ENCODE results near the gene SLC25A17.
"Not testable (repeated sequence)": the region's sequence is repeated elsewhere in the genome, so short reads cannot be mapped to it uniquely, and the experiment has no call there.

SLC25A17 gene

GRCh38 chr22:40758851-40759250 lies 60.3 kb downstream of the SLC25A17 start:
- H3K9me3 Mint-ChIP-seq; intact Hi-C loops (cut with micrococcal nuclease); H3K27me3 Mint-ChIP-seq; H3K4me1 Mint-ChIP-seq (ENCODE audit: low read depth); H3K4me3 Mint-ChIP-seq; H3K27ac Mint-ChIP-seq; H3K36me3 Mint-ChIP-seq (ENCODE audit: low read depth): not testable (repeated sequence)

DNA sequence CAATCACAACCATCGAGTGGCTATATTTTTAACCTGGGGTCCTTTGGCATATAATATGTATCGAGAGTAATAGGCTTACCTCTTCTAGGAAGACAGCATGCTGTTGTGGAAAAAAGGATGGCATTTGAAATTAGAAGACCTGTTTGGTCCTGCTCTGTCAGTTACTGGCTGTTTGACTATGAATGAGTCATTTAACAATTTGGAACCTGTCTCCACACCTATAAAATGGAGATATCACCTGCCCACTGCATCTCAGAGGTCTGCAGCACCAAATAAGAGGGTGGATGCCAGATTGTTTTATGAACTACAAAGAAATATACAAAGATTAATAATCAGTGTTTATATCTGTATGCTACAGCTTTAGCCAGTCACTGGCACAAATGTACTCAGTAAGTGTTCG lies 60.8 kb downstream of the SLC25A17 start:
- intact Hi-C loops (cut with micrococcal nuclease): no loop called here
- Mint-ChIP-seq H3K27me3 (no peaks in the 10 kb centered on the region), H3K27ac (no peak overlapping the region), H3K4me3 (no peak overlapping the region), H3K4me1 (ENCODE audit: low read depth) (no peaks in the 10 kb centered on the region), H3K36me3 (ENCODE audit: low read depth) (no peaks in the 10 kb centered on the region), H3K9me3 (no peaks in the 10 kb centered on the region)

GRCh38 chr22:40757071-40757470 lies 62.1 kb downstream of the SLC25A17 start:
- H3K27ac Mint-ChIP-seq: no peak overlapping the region
- H3K4me1 Mint-ChIP-seq (ENCODE audit: low read depth): no peaks in the 10 kb centered on the region
- H3K36me3 Mint-ChIP-seq (ENCODE audit: low read depth): no peaks in the 10 kb centered on the region
- H3K27me3 Mint-ChIP-seq: no peaks in the 10 kb centered on the region
- intact Hi-C loops (cut with micrococcal nuclease): no loop called here
- no peaks in the 10 kb centered on the region for H3K9me3 Mint-ChIP-seq
- H3K4me3 Mint-ChIP-seq: no peak overlapping the region

DNA sequence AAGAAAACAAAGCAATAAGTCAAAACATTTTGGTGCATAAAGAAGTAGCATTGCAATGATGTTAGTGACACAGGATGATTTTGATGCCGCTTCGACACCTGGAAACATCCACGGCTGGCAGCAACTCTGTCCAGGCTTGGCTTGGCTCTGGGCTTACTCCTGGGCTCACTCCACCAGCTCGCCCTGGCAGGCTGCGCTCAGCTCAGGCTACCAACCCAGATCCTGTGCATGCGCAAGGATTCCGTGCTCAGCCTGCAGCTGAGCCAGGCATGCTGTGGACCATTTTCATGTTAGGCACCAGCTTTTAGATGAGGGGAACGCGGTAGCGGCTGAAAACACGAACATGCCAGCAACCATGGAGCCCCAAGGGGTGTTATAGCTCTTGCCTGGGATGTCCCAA lies 66.0 kb downstream of the SLC25A17 start:
- H3K4me1 Mint-ChIP-seq (ENCODE audit: low read depth): no peaks in the 10 kb centered on the region
- H3K9me3 Mint-ChIP-seq: no peaks in the 10 kb centered on the region
- intact Hi-C loops (cut with micrococcal nuclease): no loop called here
- peaks cover 1% of the 10 kb centered on the region for H3K27me3 Mint-ChIP-seq
- H3K27ac Mint-ChIP-seq: no peak overlapping the region
- H3K36me3 Mint-ChIP-seq (ENCODE audit: low read depth): no peaks in the 10 kb centered on the region
- no peak overlapping the region for H3K4me3 Mint-ChIP-seq

DNA sequence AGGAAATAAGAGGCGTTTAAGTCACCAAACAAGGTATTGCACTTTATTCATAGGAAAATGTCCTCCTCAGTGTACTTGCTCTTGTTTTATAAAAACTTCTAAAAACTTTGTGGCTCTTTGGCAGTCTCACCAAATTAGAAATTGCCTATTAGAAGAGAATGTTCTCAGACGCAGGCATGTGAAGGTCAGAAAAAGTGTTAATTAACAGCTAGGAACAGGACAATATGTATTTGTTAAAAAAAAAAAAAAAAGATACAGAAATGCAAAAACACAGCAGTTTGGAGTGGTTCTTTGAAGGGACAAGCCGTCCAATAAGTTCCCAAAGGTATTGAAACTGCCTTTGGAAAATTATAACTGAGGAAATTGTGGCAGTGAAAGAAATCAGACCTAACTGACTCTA lies 67.9 kb downstream of the SLC25A17 start:
- H3K4me3 Mint-ChIP-seq: no peak overlapping the region
- H3K4me1 Mint-ChIP-seq (ENCODE audit: low read depth): no peaks in the 10 kb centered on the region
- H3K36me3 Mint-ChIP-seq (ENCODE audit: low read depth): no peaks in the 10 kb centered on the region
- no peak overlapping the region for H3K27ac Mint-ChIP-seq
- intact Hi-C loops (cut with micrococcal nuclease): no loop called here
- peaks cover 4% of the 10 kb centered on the region for H3K27me3 Mint-ChIP-seq
- no peaks in the 10 kb centered on the region for H3K9me3 Mint-ChIP-seq

GRCh38 chr22:40749829-40750228 lies 69.3 kb downstream of the SLC25A17 start:
- Mint-ChIP-seq H3K27me3 (peaks cover 4% of the 10 kb centered on the region), H3K4me1 (ENCODE audit: low read depth) (no peaks in the 10 kb centered on the region), H3K4me3 (no peak overlapping the region), H3K9me3 (no peaks in the 10 kb centered on the region), H3K27ac (no peak overlapping the region), H3K36me3 (ENCODE audit: low read depth) (no peaks in the 10 kb centered on the region)
- intact Hi-C loops (cut with micrococcal nuclease): no loop called here

DNA sequence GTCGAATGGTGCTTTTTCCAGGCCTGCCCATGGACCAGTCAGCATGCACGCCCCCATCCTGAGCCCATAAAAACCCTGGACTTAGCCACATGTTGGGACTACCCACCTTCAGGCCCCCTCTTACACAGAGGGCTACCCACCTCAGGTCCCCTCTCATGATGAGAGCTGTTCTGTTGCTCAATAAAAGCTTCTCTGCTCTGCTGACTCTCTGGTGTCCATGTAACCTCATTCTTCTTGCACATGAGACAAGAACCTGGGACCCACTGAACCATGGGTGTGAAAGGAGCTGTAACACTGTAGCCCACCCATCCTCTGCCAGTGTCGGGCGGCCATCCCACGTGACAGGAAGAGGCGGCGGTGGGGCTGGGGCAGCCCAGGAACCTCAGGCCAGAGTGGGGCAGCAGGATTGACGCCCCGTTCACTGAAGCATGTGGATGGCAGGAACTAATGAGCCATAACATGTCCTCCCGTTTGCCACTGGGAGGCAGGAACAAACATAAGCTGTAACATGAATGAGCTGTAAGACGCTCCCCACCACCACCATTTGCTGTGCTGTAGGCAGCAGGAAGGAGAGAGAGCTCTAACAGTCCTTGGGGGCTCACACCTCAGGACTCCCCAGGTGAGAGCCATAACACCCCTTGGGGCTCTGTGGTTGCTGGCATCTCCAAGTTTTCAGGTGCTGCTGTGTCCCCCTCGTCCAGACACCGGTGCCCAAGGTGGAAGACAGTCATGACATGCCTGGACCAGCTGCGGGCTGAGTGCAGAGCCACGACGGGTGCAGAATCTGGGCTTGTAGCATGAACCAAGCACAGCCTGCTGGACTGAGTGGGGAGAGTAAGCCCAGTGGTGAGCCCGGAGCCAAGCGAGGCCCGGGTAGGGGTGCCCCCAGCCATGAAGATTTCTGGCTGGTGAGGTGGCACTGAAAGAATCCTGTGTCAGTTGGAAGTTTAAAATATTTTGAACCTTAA lies 70.5 kb downstream of the SLC25A17 start:
- H3K4me1 Mint-ChIP-seq (ENCODE audit: low read depth): no peaks in the 10 kb centered on the region
- H3K36me3 Mint-ChIP-seq (ENCODE audit: low read depth): no peaks in the 10 kb centered on the region
- peaks cover 4% of the 10 kb centered on the region for H3K27me3 Mint-ChIP-seq
- H3K9me3 Mint-ChIP-seq: no peaks in the 10 kb centered on the region
- H3K4me3 Mint-ChIP-seq: no peak overlapping the region
- no peak overlapping the region for H3K27ac Mint-ChIP-seq
- intact Hi-C loops (cut with micrococcal nuclease): no loop called here

DNA sequence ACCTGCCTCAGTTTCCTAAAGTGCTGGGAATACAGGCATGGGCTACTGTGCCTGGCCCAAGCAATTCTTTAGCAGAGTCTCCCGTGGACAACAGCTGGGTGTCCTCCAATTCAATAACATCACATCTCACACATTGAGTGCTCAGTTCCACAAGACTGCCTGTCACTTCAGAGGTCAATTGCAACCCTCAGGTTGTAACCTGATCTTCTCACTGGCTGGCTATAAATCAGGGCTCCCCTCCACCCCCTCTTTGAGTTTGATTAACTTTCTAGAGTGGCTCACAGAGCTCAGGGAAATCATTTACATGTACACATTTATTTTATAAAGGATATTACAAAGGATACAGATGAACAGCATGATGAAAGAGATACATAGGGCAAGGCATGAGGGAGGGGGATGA lies 71.8 kb downstream of the SLC25A17 start:
- no peak overlapping the region for H3K27ac Mint-ChIP-seq
- intact Hi-C loops (cut with micrococcal nuclease): no loop called here
- peaks cover 4% of the 10 kb centered on the region for H3K27me3 Mint-ChIP-seq
- no peaks in the 10 kb centered on the region for H3K36me3 Mint-ChIP-seq (ENCODE audit: low read depth)
- H3K9me3 Mint-ChIP-seq: no peaks in the 10 kb centered on the region
- H3K4me3 Mint-ChIP-seq: no peak overlapping the region
- no peaks in the 10 kb centered on the region for H3K4me1 Mint-ChIP-seq (ENCODE audit: low read depth)

DNA sequence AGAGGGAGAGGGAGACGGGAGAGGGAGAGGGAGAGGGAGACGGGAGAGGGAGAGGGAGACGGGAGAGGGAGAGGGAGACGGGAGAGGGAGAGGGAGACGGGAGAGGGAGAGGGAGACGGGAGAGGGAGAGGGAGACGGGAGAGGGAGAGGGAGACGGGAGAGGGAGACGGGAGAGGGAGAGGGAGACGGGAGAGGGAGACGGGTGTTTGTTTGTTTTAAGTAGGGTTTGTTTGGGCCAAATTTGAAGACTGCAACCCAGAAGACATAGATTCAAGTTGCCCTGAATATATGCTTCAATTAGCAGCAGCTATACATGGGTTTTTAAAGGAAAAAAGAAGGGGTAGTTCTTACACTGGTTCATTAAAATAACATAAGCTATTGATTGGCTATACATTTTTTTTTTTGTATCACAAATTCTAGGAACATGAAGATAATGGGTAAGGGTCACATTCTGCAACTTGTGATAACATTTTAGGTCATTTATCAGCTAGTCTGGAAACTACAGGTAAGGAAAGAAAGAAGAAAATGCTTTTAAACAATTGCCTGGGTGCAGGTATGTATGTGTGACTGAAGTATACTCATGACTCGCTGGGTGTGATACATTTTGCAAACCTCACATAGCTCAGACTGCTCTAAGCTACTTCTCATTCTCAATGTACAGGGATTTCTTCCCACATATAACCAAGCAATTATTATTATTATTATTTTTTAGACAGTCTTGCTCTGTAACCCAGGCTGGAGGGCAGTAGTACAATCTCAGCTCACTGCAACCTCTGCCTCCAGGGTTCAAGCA lies 72.5 kb downstream of the SLC25A17 start:
- no peaks in the 10 kb centered on the region for H3K9me3 Mint-ChIP-seq
- intact Hi-C loops (cut with micrococcal nuclease): no loop called here
- H3K36me3 Mint-ChIP-seq (ENCODE audit: low read depth): no peaks in the 10 kb centered on the region
- no peak overlapping the region for H3K4me3 Mint-ChIP-seq
- peaks cover 4% of the 10 kb centered on the region for H3K27me3 Mint-ChIP-seq
- H3K27ac Mint-ChIP-seq: no peak overlapping the region
- H3K4me1 Mint-ChIP-seq (ENCODE audit: low read depth): no peaks in the 10 kb centered on the region

- intact Hi-C loops (cut with micrococcal nuclease): no loop called here
- no peaks in the 10 kb centered on the region for H3K4me1 Mint-ChIP-seq (ENCODE audit: low read depth)
- H3K9me3 Mint-ChIP-seq: no peaks in the 10 kb centered on the region
- no peaks in the 10 kb centered on the region for H3K36me3 Mint-ChIP-seq (ENCODE audit: low read depth)
- no peak overlapping the region for H3K27ac Mint-ChIP-seq
- H3K4me3 Mint-ChIP-seq: no peak overlapping the region
- H3K27me3 Mint-ChIP-seq: peaks cover 3% of the 10 kb centered on the region
Observed at GRCh38 chr22:40743768-40744167, 75.4 kb downstream of the SLC25A17 start.

- no peaks in the 10 kb centered on the region for H3K27me3 Mint-ChIP-seq
- H3K4me1 Mint-ChIP-seq (ENCODE audit: low read depth): no peaks in the 10 kb centered on the region
- intact Hi-C loops (cut with micrococcal nuclease): no loop called here
- no peak overlapping the region for H3K4me3 Mint-ChIP-seq
- no peaks in the 10 kb centered on the region for H3K9me3 Mint-ChIP-seq
- H3K27ac Mint-ChIP-seq: no peak overlapping the region
- no peaks in the 10 kb centered on the region for H3K36me3 Mint-ChIP-seq (ENCODE audit: low read depth)
Observed at GRCh38 chr22:40741116-40741515, 78.0 kb downstream of the SLC25A17 start.

- no peaks in the 10 kb centered on the region for H3K36me3 Mint-ChIP-seq (ENCODE audit: low read depth)
- H3K27ac Mint-ChIP-seq: no peak overlapping the region
- H3K4me3 Mint-ChIP-seq: no peak overlapping the region
- intact Hi-C loops (cut with micrococcal nuclease): no loop called here
- peaks cover 3% of the 10 kb centered on the region for H3K27me3 Mint-ChIP-seq
- H3K9me3 Mint-ChIP-seq: no peaks in the 10 kb centered on the region
- H3K4me1 Mint-ChIP-seq (ENCODE audit: low read depth): no peaks in the 10 kb centered on the region
Observed at GRCh38 chr22:40739721-40740120, 79.4 kb downstream of the SLC25A17 start.

DNA sequence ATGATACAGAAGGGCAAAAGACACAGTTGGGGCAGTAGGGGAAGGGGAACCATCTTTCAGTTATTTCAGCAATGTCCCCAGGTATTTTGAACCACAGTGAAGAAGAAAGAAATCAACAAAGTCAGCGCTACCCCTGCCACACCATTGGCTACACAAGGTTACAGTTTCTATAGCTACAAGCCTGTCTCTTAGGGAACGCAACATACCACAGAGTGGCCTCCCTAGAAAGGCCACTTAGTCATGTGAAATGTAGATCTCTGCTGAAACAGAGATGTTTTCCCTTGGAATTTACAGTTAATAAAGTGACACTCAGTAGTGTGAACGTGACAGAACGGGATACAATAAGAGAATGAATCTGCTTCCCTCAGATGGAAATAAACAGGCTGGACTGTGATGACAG lies 85.2 kb downstream of the SLC25A17 start:
- Mint-ChIP-seq H3K27ac (no peak overlapping the region), H3K36me3 (ENCODE audit: low read depth) (no peaks in the 10 kb centered on the region), H3K4me3 (no peak overlapping the region), H3K27me3 (peaks cover 10% of the 10 kb centered on the region), H3K4me1 (ENCODE audit: low read depth) (no peaks in the 10 kb centered on the region), H3K9me3 (no peaks in the 10 kb centered on the region)
- intact Hi-C loops (cut with micrococcal nuclease): no loop called here

DNA sequence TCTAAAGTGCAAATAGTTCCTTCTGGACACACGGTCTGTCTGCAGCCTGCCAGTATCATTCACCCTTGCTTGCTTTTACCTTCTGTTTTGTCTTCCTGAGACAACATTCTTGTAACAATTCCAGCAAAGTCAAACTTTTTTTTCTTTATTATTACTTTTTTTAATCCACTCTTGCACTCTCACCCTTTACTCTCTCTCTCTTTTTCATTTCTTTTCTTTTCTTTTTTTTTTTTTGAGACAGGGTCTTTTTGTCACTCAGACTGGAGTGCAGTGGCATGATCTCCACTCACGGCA lies 86.2 kb downstream of the SLC25A17 start:
- H3K4me1 Mint-ChIP-seq (ENCODE audit: low read depth): no peaks in the 10 kb centered on the region
- intact Hi-C loops (cut with micrococcal nuclease): no loop called here
- H3K4me3 Mint-ChIP-seq: no peak overlapping the region

More for the DNA sequence above, 86.2 kb downstream of the SLC25A17 start:
- H3K27ac Mint-ChIP-seq: no peak overlapping the region
- peaks cover 10% of the 10 kb centered on the region for H3K27me3 Mint-ChIP-seq
- H3K36me3 Mint-ChIP-seq (ENCODE audit: low read depth): no peaks in the 10 kb centered on the region
- no peaks in the 10 kb centered on the region for H3K9me3 Mint-ChIP-seq

Measured in dendritic cell treated with granulocyte-macrophage colony-stimulating factor and Interleukin-4, amounts not matched to agents 40 ng/mL and 50 ng/mL, for 4 days (primary cell).